ENCODE measurements around the gene IRF8.
"Not testable (repeated sequence)": the region's sequence is repeated elsewhere in the genome, so short reads cannot be mapped to it uniquely, and the experiment has no call there.

IRF8 gene

GRCh38 chr16:85869785-85870558, 29.0 kb upstream of the IRF8 start:
- Histone ChIP-seq H3K27me3 (ENCODE audit: low read depth, low read length) (no peaks in the 10 kb centered on the region), H3K36me3 (ENCODE audit: control insufficient read depth in 1 of 2, insufficient read depth in 2 of 2, low read length in 2 of 2) (no peaks in the 10 kb centered on the region), H3K9me3 (ENCODE audit: control insufficient read depth in 1 of 2, low read length in 2 of 2) (no peaks in the 10 kb centered on the region), H3K27ac (ENCODE audit: low read length) (peak overlapping the region; percentile 32), H3K4me3 (ENCODE audit: low read depth in 1 of 2, low read length in 2 of 2) (no peak overlapping the region), H3K4me1 (ENCODE audit: control insufficient read depth in 1 of 2, insufficient read depth in 2 of 2, low read length in 2 of 2) (peaks cover 0 to 3% of the 10 kb centered on the region in 2 donors)

DNA sequence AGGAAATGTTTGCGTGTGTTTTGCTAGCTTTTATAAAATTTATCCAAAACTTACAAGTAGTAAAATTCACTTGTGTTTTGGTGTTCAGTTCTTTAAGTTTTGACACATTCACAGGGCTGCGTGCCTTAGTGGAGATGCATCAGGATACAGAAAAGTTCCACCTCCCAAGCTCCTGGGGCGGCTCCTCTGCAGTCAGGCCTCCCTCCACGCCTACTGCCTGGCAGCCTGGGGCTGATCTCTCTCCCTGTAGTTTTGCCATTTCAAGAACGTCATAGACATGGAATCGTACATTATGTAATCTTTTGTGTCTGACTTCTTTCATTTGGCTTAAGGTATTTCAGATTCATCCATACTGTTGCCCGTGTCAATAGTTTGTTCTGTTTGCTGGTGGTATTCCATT, 27.2 kb upstream of the IRF8 start:
- H3K4me1 ChIP-seq (ENCODE audit: control insufficient read depth in 1 of 2, insufficient read depth in 2 of 2, low read length in 2 of 2) = peaks cover 0 to 3% of the 10 kb centered on the region in 2 donors
- H3K36me3 ChIP-seq (ENCODE audit: control insufficient read depth in 1 of 2, insufficient read depth in 2 of 2, low read length in 2 of 2) = no peaks in the 10 kb centered on the region
- no peaks in the 10 kb centered on the region for H3K27me3 ChIP-seq (ENCODE audit: low read depth, low read length)
- no peaks in the 10 kb centered on the region for H3K9me3 ChIP-seq (ENCODE audit: control insufficient read depth in 1 of 2, low read length in 2 of 2)
- no peak overlapping the region for H3K27ac ChIP-seq (ENCODE audit: low read length)
- no peak overlapping the region for H3K4me3 ChIP-seq (ENCODE audit: low read depth in 1 of 2, low read length in 2 of 2)

- Histone ChIP-seq H3K27me3 (ENCODE audit: low read depth, low read length) (no peaks in the 10 kb centered on the region), H3K4me1 (ENCODE audit: control insufficient read depth in 1 of 2, insufficient read depth in 2 of 2, low read length in 2 of 2) (peaks cover 0 to 3% of the 10 kb centered on the region in 2 donors), H3K9me3 (ENCODE audit: control insufficient read depth in 1 of 2, low read length in 2 of 2) (no peaks in the 10 kb centered on the region), H3K36me3 (ENCODE audit: control insufficient read depth in 1 of 2, insufficient read depth in 2 of 2, low read length in 2 of 2) (no peaks in the 10 kb centered on the region), H3K27ac (ENCODE audit: low read length) (no peak overlapping the region), H3K4me3 (ENCODE audit: low read depth in 1 of 2, low read length in 2 of 2) (no peak overlapping the region)
Measured at GRCh38 chr16:85872734-85873133, 26.2 kb upstream of the IRF8 start.

- H3K27ac ChIP-seq (ENCODE audit: low read length) = no peak overlapping the region
- no peaks in the 10 kb centered on the region for H3K9me3 ChIP-seq (ENCODE audit: control insufficient read depth in 1 of 2, low read length in 2 of 2)
- H3K27me3 ChIP-seq (ENCODE audit: low read depth, low read length) = no peaks in the 10 kb centered on the region
- peaks cover 0 to 3% of the 10 kb centered on the region in 2 donors for H3K4me1 ChIP-seq (ENCODE audit: control insufficient read depth in 1 of 2, insufficient read depth in 2 of 2, low read length in 2 of 2)
- H3K36me3 ChIP-seq (ENCODE audit: control insufficient read depth in 1 of 2, insufficient read depth in 2 of 2, low read length in 2 of 2) = no peaks in the 10 kb centered on the region
- H3K4me3 ChIP-seq (ENCODE audit: low read depth in 1 of 2, low read length in 2 of 2) = no peak overlapping the region
Measured at GRCh38 chr16:85873153-85873552, 25.8 kb upstream of the IRF8 start.

DNA sequence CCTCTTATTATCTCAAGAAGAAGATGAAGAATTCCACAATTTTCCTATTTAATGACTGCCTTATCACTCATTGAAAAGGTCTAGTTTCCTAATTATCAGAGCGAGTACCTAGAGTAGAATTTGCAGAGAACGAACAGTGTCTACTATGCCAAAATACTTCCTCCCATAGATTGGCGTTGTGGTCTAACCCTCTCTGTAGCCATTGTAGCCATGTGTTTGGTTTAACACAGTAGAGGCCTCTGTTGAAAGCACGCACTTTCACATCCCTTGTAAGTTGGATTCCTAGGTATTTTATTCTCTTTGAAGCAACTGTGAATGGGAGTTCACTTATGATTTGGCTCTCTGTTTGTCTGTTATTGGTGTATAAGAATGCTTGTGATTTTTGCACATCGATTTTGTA, 24.9 kb upstream of the IRF8 start:
- H3K27ac ChIP-seq (ENCODE audit: low read length); H3K36me3 ChIP-seq (ENCODE audit: control insufficient read depth in 1 of 2, insufficient read depth in 2 of 2, low read length in 2 of 2); H3K4me1 ChIP-seq (ENCODE audit: control insufficient read depth in 1 of 2, insufficient read depth in 2 of 2, low read length in 2 of 2); H3K4me3 ChIP-seq (ENCODE audit: low read depth in 1 of 2, low read length in 2 of 2); H3K27me3 ChIP-seq (ENCODE audit: low read depth, low read length); H3K9me3 ChIP-seq (ENCODE audit: control insufficient read depth in 1 of 2, low read length in 2 of 2): not testable (repeated sequence)

DNA sequence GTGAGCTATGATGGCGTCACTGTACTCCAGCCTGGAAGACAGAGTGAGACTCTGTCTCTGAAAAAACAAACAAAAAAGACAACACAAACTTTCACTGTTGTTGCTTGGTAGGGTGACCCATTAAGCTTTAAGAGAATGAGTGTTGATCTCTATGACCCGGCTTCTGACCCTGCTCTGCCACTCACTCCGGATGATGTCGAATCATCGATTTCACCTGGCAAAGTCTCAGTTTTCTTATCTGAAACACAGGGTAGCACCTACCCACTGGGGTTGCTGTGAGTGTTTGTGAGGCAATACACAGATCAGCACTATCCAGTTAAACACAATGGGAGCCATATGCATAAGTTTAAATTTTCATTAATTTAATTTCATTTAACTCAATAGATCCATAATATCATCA, 20.6 kb upstream of the IRF8 start:
- H3K27ac ChIP-seq (ENCODE audit: low read length) = no peak overlapping the region
- H3K4me3 ChIP-seq (ENCODE audit: low read depth in 1 of 2, low read length in 2 of 2) = no peak overlapping the region

GRCh38 chr16:85878875-85879274, 20.1 kb upstream of the IRF8 start:
- H3K9me3 ChIP-seq (ENCODE audit: control insufficient read depth in 1 of 2, low read length in 2 of 2) = no peaks in the 10 kb centered on the region
- H3K36me3 ChIP-seq (ENCODE audit: control insufficient read depth in 1 of 2, insufficient read depth in 2 of 2, low read length in 2 of 2) = no peaks in the 10 kb centered on the region
- H3K4me3 ChIP-seq (ENCODE audit: low read depth in 1 of 2, low read length in 2 of 2) = no peak overlapping the region
- peaks cover 2% of the 10 kb centered on the region for H3K27me3 ChIP-seq (ENCODE audit: low read depth, low read length)
- H3K4me1 ChIP-seq (ENCODE audit: control insufficient read depth in 1 of 2, insufficient read depth in 2 of 2, low read length in 2 of 2) = no peaks in the 10 kb centered on the region
- no peak overlapping the region for H3K27ac ChIP-seq (ENCODE audit: low read length)

More for the DNA sequence above, 20.6 kb upstream of the IRF8 start:
- Histone ChIP-seq H3K36me3 (ENCODE audit: control insufficient read depth in 1 of 2, insufficient read depth in 2 of 2, low read length in 2 of 2) (no peaks in the 10 kb centered on the region), H3K27me3 (ENCODE audit: low read depth, low read length) (no peaks in the 10 kb centered on the region), H3K9me3 (ENCODE audit: control insufficient read depth in 1 of 2, low read length in 2 of 2) (no peaks in the 10 kb centered on the region), H3K4me1 (ENCODE audit: control insufficient read depth in 1 of 2, insufficient read depth in 2 of 2, low read length in 2 of 2) (no peaks in the 10 kb centered on the region)

GRCh38 chr16:85879549-85879948, 19.4 kb upstream of the IRF8 start:
- no peak overlapping the region for H3K27ac ChIP-seq (ENCODE audit: low read length)
- H3K27me3 ChIP-seq (ENCODE audit: low read depth, low read length) = peaks cover 6% of the 10 kb centered on the region
- no peaks in the 10 kb centered on the region for H3K36me3 ChIP-seq (ENCODE audit: control insufficient read depth in 1 of 2, insufficient read depth in 2 of 2, low read length in 2 of 2)
- H3K9me3 ChIP-seq (ENCODE audit: control insufficient read depth in 1 of 2, low read length in 2 of 2) = no peaks in the 10 kb centered on the region
- H3K4me3 ChIP-seq (ENCODE audit: low read depth in 1 of 2, low read length in 2 of 2) = no peak overlapping the region
- no peaks in the 10 kb centered on the region for H3K4me1 ChIP-seq (ENCODE audit: control insufficient read depth in 1 of 2, insufficient read depth in 2 of 2, low read length in 2 of 2)

DNA sequence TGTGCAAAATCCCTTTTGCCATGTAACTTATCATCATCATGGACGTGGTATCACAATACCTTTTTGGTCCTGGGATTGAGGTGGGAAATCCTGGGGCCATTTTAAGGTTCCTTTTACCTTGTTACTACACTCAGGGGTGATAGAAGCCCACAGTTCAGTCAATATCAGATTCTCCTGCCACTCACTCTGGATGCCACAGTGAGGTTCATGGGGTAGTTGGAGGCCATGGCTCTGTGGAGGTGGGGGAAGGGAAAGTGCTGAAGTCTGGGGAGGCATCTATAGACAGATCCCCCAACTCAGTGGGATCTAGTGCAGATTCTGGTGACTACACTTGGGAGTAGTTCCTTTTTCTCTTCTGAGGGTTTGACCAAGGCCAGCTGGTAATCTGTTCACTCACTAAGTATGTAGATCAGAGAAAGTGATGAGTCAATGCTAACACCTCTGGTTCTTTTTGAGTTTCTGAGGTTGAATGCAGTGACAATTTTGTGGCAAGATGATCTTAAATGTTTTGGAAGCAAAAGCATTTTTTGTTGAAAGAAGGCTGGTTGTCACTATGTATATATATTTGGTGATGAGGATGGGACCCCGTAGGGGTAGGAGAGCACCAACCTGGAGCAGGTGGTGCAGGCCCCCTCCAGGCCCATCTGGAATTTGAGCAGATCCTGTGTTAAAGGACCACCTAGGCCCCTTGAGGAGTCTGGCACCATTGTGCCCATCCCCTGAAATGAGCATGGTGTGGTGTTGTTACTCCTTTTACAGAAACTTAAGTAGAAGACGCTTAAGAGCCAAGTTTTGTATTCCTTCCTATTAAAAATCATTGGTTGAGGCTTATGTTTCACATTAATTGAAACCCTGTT, 18.8 kb upstream of the IRF8 start:
- H3K4me1 ChIP-seq (ENCODE audit: control insufficient read depth in 1 of 2, insufficient read depth in 2 of 2, low read length in 2 of 2) = no peaks in the 10 kb centered on the region
- H3K36me3 ChIP-seq (ENCODE audit: control insufficient read depth in 1 of 2, insufficient read depth in 2 of 2, low read length in 2 of 2) = no peaks in the 10 kb centered on the region
- H3K9me3 ChIP-seq (ENCODE audit: control insufficient read depth in 1 of 2, low read length in 2 of 2) = no peaks in the 10 kb centered on the region
- no peak overlapping the region for H3K27ac ChIP-seq (ENCODE audit: low read length)
- no peak overlapping the region for H3K4me3 ChIP-seq (ENCODE audit: low read depth in 1 of 2, low read length in 2 of 2)
- peaks cover 6% of the 10 kb centered on the region for H3K27me3 ChIP-seq (ENCODE audit: low read depth, low read length)

GRCh38 chr16:85880861-85881260, 18.1 kb upstream of the IRF8 start:
- H3K9me3 ChIP-seq (ENCODE audit: control insufficient read depth in 1 of 2, low read length in 2 of 2) = no peaks in the 10 kb centered on the region
- no peak overlapping the region for H3K4me3 ChIP-seq (ENCODE audit: low read depth in 1 of 2, low read length in 2 of 2)
- peaks cover 6% of the 10 kb centered on the region for H3K27me3 ChIP-seq (ENCODE audit: low read depth, low read length)
- H3K4me1 ChIP-seq (ENCODE audit: control insufficient read depth in 1 of 2, insufficient read depth in 2 of 2, low read length in 2 of 2) = no peaks in the 10 kb centered on the region
- no peak overlapping the region for H3K27ac ChIP-seq (ENCODE audit: low read length)
- no peaks in the 10 kb centered on the region for H3K36me3 ChIP-seq (ENCODE audit: control insufficient read depth in 1 of 2, insufficient read depth in 2 of 2, low read length in 2 of 2)

- Histone ChIP-seq H3K27ac (ENCODE audit: low read length) (no peak overlapping the region), H3K4me3 (ENCODE audit: low read depth in 1 of 2, low read length in 2 of 2) (no peak overlapping the region), H3K4me1 (ENCODE audit: control insufficient read depth in 1 of 2, insufficient read depth in 2 of 2, low read length in 2 of 2) (no peaks in the 10 kb centered on the region), H3K36me3 (ENCODE audit: control insufficient read depth in 1 of 2, insufficient read depth in 2 of 2, low read length in 2 of 2) (no peaks in the 10 kb centered on the region), H3K27me3 (ENCODE audit: low read depth, low read length) (peaks cover 6% of the 10 kb centered on the region), H3K9me3 (ENCODE audit: control insufficient read depth in 1 of 2, low read length in 2 of 2) (no peaks in the 10 kb centered on the region)
Measured at GRCh38 chr16:85881436-85881835, 17.5 kb upstream of the IRF8 start.
